Rectal smooth muscle tissue (tissue), 1 donor: ENCODE measurements around the gene COL13A1.

Source experiments
- H3K27ac ChIP-seq: one replicate; pipeline ENCODE4 v1.7.0; 2013; ENCODE audit warnings: low read depth, low read length, inconsistent platforms
- H3K27me3 ChIP-seq: one replicate; pipeline ENCODE4 v1.7.0; 2013; ENCODE audit warnings: low read length; ENCODE audit not compliant: control insufficient read depth, insufficient read depth
- H3K36me3 ChIP-seq: one replicate; pipeline ENCODE4 v1.7.0; 2013; ENCODE audit warnings: low read length; ENCODE audit not compliant: control insufficient read depth, insufficient read depth
- H3K4me1 ChIP-seq: one replicate; pipeline ENCODE4 v1.7.0; 2013; ENCODE audit warnings: low read length; ENCODE audit not compliant: control insufficient read depth, insufficient read depth
- H3K4me3 ChIP-seq: one replicate; pipeline ENCODE4 v1.7.0; 2013; ENCODE audit warnings: low read length
- H3K9ac ChIP-seq: one replicate; pipeline ENCODE4 v1.7.0; 2013; ENCODE audit warnings: low read length

COL13A1 gene

DNA sequence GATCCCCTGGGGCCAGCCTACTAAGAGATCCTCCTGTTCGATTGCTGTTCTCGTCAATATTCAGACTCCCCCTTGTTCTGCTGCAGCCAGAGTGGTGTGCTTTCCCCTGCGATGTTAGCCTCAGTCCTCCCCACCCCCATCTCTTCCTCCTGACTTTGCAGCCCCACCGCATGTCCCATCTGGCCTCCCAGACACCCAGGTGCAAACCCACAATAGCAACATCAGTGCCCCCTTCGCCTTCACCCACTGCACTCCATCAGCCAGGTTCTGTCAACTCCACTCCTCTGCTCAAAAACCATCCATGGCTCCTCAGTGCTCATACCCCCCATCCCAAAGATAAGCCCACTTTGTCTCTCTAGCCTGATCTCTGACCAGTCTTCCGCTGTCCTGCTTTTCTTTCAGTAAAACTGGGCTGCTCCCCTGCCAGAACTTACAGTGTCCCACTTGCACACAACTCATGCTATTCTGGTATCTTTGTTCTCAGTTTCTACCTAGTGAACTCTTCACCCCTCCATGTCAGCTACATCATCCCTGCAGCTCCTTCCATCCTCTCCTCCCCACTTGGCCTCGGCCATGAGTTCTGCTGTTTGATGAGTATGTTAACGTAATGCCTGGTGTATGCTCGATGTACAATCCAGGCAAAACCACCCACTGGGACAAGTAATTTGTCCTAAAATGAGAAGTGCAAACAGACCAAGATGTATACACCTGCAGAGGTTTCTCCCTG is 26.6 kb downstream of the COL13A1 start:
- Histone ChIP-seq H3K27me3 (no peaks in the 10 kb centered on the region), H3K4me1 (no peaks in the 10 kb centered on the region), H3K27ac (no peak overlapping the region), H3K4me3 (no peak overlapping the region), H3K36me3 (no peaks in the 10 kb centered on the region), H3K9ac (no peak overlapping the region)

DNA sequence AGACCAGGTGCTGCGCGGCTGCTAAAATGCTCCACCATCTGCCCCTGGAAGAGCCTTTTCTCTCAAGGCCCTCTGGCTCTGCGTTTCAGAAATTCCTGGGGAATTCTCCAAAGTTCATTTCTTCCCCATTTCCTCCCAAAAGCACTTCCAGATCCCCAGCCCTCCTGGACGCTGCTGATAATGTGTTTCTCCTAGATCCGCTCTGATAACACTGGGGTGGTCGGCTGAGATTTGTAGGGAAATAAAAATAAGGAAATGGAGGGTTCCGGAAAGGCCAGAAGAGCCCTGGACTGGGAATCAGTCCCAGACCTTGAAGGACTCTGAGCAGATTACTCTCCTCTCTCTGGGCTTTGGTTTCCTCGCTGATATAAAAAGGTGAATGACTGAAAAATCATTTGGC is 28.1 kb downstream of the COL13A1 start:
- H3K27me3 ChIP-seq: no peaks in the 10 kb centered on the region
- no peak overlapping the region for H3K27ac ChIP-seq
- H3K4me3 ChIP-seq: no peak overlapping the region
- H3K9ac ChIP-seq: no peak overlapping the region
- no peaks in the 10 kb centered on the region for H3K36me3 ChIP-seq
- no peaks in the 10 kb centered on the region for H3K4me1 ChIP-seq

DNA sequence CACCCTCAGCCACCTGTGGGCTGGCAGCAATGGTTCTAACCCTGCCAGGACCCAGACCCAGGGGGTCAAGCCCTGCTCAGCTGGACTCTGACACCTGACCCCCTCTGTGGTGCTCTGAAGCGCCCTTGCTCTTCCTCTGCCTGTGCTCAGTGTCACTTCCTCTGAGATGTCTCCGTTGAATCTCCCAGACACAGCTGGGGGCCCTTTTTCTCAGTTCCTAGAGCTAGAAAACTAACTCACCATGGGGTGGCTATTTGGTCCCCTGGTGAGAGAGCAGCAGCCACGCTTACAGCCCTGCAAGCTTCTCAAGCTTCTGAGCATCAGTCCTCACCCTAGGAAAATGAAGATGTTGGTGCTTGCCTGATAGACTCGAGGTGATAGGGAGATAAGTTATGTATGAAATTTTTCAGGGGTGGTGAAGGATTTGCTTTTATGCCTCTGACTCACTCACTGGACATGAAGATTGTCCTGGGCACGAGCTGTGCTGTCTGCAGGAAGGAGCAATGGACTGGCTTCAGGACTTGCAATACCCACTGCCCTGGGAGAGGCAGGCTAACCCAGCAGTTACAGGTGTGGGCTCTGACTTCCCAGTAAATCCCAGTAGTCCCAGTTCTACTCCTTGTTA is 29.6 kb downstream of the COL13A1 start:
- Histone ChIP-seq H3K4me1 (no peaks in the 10 kb centered on the region), H3K9ac (no peak overlapping the region), H3K27ac (no peak overlapping the region), H3K4me3 (no peak overlapping the region), H3K27me3 (no peaks in the 10 kb centered on the region), H3K36me3 (no peaks in the 10 kb centered on the region)

DNA sequence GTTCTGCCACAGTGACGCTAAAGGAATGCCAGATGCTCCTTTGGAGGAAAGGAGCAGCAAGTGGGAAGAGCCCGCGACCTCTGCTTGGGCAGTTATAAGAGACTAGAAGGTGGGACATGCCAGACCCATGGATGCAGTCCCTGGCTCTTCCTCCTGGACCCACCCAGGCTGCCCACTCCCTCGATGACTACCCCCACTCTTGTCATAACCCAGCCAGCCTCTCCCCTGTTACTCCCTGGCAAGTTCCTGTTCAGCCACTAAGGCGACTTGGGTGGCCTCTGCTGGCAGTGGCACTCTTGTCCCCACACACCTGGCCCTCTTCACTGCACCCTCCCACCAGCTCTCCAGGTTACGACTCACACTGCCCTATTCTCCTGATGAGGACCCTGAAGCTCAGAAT is 33.5 kb downstream of the COL13A1 start:
- Histone ChIP-seq H3K9ac (no peak overlapping the region), H3K27me3 (no peaks in the 10 kb centered on the region), H3K36me3 (no peaks in the 10 kb centered on the region), H3K4me1 (peaks cover 3% of the 10 kb centered on the region), H3K27ac (no peak overlapping the region), H3K4me3 (no peak overlapping the region)

DNA sequence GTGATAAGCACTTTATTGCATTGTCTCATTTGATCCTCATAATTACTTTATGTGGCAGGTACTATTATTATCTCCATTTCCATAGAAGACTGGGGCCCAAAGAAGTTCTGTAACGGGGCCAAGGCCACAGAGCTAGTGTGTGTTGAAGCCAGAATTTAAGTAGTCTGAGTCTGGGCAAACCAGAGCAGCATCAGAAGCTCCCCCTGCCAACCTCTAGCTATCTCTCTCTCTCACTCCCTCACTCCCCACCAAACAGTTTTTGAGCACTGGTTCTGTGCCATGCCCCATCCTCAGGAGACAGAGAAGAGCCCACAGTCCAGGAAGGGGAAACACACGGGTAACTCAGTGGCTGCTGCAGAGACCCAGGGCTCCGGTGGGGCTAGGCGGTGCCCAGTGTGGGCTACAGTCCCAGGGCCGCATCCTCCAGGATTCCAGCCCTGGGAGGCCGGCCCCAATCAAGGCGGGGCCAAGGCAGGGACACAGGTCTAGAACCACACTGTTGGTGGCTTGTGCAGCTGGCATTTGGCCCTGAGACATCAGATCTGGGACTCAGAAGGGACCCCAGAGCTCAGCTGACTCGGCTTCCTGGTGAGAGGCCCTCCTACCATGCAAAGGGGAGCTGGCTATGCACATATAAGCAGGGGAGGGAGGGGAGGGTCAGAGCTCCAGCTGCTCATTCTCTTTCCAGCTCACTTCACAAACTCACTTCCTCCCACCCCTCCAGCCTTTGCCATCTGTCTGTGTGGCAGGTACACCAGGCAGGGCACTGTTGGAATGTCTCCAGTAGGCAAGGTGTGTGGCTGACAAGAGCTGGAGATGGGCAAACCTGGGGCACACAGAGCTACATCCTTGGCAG is 34.4 kb downstream of the COL13A1 start:
- H3K27me3 ChIP-seq: no peaks in the 10 kb centered on the region
- no peak overlapping the region for H3K4me3 ChIP-seq
- no peaks in the 10 kb centered on the region for H3K36me3 ChIP-seq
- H3K4me1 ChIP-seq: peaks cover 3% of the 10 kb centered on the region
- H3K9ac ChIP-seq: no peak overlapping the region
- H3K27ac ChIP-seq: no peak overlapping the region

DNA sequence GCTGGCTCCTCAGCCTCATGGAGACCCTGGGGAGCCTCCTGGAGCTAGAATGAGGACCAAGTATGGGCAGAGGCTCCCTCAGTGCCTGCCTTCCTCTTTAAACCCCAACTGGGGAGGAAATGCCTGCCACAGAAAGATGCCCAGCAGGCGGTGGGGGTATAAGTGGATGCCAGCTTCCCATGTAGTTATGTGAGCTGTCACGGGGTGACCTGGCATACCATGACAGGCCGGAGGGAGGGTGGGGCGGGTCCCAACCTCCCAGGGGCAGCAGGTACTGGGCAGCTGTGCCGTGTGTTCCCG is 35.0 kb downstream of the COL13A1 start:
- Histone ChIP-seq H3K27ac (no peak overlapping the region), H3K9ac (no peak overlapping the region)

DNA sequence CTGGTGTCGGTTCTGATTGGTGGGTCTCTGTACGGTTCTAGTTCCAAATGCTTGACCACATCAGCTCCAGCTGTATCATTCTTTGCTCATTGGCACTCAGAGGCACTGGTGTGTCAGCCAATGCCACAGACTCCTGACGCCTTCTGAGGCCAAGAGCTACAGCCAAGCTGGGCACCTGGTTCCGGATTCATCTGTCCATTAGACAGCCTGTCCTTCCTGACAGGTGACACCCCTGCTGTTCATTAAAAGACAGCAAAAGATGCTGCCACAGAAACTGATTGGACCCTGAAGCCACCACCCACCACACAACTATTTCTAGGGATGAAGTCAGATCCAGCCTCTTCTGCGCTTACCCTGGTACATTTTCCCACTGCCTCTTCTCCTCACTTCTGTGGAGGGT is 35.6 kb downstream of the COL13A1 start:
- H3K9ac ChIP-seq: no peak overlapping the region
- H3K27me3 ChIP-seq: no peaks in the 10 kb centered on the region
- H3K4me3 ChIP-seq: no peak overlapping the region
- H3K36me3 ChIP-seq: no peaks in the 10 kb centered on the region
- no peak overlapping the region for H3K27ac ChIP-seq
- H3K4me1 ChIP-seq: peaks cover 3% of the 10 kb centered on the region

More for the DNA sequence above, 35.0 kb downstream of the COL13A1 start:
- Histone ChIP-seq H3K4me1 (peaks cover 3% of the 10 kb centered on the region), H3K4me3 (no peak overlapping the region), H3K36me3 (no peaks in the 10 kb centered on the region), H3K27me3 (no peaks in the 10 kb centered on the region)

DNA sequence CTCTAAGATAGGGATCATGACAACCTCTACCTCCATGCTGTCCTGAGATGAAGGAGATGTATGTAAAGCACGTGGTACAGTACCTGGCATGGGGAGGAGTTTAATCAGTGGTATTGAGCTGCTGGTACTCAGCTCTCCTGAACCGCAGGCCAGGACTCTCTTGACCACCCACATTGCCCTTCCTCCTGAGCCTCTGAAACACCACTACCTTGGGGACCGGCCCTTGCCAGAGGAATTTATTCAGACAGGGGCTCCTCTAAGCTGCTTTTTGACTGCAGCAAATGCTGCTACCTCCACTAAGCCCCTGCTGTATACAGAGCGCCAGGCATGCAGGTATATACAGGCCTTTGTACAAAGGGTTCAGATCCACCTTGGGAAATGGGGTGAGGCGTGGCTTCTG is 36.7 kb downstream of the COL13A1 start:
- Histone ChIP-seq H3K36me3 (no peaks in the 10 kb centered on the region), H3K27me3 (no peaks in the 10 kb centered on the region), H3K4me3 (no peak overlapping the region), H3K27ac (no peak overlapping the region), H3K9ac (no peak overlapping the region), H3K4me1 (peaks cover 9% of the 10 kb centered on the region)

DNA sequence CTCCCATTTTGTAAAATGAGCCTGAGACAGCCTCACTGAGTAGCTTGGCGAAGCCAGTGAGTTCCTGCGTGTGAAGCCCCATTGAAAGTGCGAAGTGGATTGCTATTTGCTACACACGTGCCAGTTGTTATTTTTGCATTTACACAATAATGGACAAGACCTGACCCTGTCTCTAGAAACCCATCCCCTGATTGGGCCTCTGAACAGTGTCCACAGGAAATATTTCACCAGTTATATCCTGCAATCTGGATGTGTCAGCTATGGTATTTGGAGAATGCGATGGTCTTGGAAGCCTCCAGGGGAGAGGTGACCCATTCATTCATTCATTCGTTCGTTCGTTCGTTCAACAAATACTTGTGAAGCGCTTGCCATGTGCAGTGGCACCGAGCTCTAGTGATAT is 37.1 kb downstream of the COL13A1 start:
- Histone ChIP-seq H3K27me3 (no peaks in the 10 kb centered on the region), H3K27ac (no peak overlapping the region)

DNA sequence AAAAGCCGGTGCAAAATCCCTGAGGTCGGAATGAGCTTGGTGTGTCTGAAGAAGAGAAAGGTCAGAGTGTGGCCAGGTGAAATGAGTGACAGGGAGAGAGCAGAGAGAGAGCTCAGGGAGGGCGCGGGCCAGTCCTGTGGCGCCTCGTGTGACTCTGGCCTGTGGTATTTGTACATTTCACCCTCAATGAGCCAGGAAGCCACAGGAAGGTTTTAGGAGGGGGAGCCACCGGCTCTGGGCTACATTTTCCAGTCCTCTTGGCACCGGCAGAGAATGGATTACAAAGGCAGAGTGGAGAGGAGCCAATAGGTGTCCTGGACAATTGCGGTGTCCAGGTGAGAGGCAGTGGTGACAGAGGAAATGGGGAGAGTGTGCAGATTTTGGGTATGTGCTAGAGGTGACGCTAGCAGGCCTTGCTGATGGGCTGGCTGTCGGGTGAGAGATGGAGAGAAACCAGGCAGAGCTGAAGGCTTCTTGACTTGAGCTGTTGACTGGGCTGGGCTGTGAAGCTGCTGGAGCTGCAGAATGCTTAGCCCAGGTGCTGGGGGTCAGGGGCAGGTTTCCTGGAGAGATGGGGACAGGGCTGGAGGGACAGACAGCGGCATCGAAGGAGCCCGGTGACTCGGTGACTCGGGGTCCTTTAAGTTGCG is 38.1 kb downstream of the COL13A1 start:
- H3K36me3 ChIP-seq: no peaks in the 10 kb centered on the region
- peaks cover 9% of the 10 kb centered on the region for H3K4me1 ChIP-seq
- no peak overlapping the region for H3K9ac ChIP-seq
- no peaks in the 10 kb centered on the region for H3K27me3 ChIP-seq
- no peak overlapping the region for H3K27ac ChIP-seq
- no peak overlapping the region for H3K4me3 ChIP-seq

More for the DNA sequence above, 37.1 kb downstream of the COL13A1 start:
- peaks cover 9% of the 10 kb centered on the region for H3K4me1 ChIP-seq
- H3K36me3 ChIP-seq: no peaks in the 10 kb centered on the region
- H3K9ac ChIP-seq: no peak overlapping the region
- no peak overlapping the region for H3K4me3 ChIP-seq

DNA sequence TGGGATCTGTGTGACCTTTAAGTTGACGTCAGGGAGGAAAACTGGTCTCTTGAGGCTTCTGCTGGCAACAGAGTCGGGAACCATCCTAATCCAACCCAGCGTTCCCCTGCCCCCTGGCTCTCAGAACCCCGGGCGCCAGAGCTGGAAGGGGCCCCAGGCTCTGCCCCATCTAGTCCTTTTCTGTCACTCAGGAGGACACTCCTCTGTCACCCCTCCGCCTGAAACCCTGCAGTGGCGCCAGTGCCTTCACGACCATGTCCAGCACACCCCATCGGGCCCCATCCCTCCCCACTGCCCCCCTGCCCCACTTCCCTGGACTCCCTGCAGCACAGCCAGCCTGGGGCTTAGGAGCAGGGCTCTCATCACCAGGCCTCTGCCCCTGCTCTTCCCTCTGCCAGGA is 39.1 kb downstream of the COL13A1 start:
- H3K36me3 ChIP-seq: no peaks in the 10 kb centered on the region
- no peak overlapping the region for H3K4me3 ChIP-seq
- H3K27me3 ChIP-seq: no peaks in the 10 kb centered on the region
- H3K9ac ChIP-seq: no peak overlapping the region
- peaks cover 13% of the 10 kb centered on the region for H3K4me1 ChIP-seq
- no peak overlapping the region for H3K27ac ChIP-seq

DNA sequence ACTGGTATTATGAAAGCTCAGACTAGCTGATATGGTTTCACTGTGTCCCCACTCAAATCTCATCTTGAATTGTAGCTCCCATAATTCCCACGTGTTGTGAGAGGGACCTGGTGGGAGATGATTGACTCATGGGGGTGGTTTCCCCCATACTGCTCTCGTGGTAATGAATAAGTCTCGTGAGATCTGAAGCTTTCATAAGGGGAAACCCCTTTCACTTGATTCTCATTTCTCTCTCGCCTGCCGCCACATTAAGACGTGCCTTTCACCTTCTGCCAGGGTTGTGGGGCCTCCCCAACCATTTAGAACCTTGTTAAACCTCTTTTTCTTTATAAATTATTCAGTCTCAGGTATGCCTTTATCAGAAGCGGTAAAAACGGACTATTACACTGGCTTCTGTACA is 40.3 kb downstream of the COL13A1 start:
- Histone ChIP-seq H3K9ac (no peak overlapping the region), H3K36me3 (no peaks in the 10 kb centered on the region), H3K27me3 (no peaks in the 10 kb centered on the region), H3K4me3 (no peak overlapping the region), H3K4me1 (peaks cover 19% of the 10 kb centered on the region), H3K27ac (no peak overlapping the region)
